ENCODE data around the gene IL17RD.

IL17RD gene

GRCh38 chr3:57158813-57159738, 6.1 kb downstream of the IL17RD start:
- DNase-seq = peak; percentile 74

DNA sequence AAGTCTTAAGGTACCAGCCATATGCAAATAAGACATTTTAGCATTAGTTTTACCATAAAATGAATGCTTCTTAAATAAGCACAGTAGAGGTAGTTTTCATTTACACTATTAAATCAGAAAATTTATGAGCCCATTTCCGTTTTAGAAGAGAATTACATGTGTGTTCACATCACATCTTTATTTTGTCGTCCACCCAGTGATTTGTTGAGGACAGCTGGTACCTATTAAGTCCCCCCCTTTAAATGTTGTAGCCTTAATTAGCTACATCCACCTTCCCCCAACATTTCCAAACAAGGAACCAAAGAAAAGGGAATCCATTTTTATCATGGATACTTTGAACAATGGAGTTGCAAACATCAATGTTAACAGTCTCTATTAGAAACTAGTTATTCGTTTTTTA, 6.8 kb downstream of the IL17RD start:
- DNase-seq = no peak

DNA sequence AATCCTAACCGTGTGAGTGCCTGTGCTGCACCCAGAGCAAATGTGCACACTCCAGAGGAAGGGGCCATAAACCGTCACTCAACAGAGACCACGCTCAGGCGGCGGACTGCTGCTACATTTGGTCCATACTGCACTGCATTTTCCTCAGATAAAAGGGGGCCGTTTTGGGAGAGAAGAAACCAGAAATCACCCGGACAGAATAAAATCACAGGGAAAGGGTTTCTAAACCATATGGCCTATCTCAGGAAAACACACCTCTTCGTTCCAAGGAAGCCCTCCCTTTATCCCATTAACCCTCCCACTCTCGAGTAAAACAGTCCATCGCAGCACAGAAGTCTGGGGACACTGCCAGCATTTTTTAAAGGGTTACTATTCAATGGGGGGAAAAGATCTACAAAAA, 7.6 kb downstream of the IL17RD start:
- no peak for DNase-seq

DNA sequence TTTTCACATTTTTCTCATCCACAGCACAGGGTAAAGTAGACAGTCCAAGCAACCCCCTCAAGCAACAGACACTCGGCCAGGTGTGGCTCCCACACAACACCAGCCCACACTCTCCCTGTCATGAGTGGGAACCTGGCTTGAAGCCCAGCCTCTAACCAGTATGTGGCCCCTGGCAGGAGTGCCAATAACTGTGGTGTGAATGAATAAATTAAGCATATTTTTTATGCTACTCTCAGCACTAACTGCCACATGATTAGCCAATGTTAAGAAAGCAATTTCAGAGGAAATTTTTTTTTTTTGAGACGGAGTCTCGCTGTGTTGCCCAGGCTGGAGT, 9.9 kb downstream of the IL17RD start:
- no peak for DNase-seq

DNA sequence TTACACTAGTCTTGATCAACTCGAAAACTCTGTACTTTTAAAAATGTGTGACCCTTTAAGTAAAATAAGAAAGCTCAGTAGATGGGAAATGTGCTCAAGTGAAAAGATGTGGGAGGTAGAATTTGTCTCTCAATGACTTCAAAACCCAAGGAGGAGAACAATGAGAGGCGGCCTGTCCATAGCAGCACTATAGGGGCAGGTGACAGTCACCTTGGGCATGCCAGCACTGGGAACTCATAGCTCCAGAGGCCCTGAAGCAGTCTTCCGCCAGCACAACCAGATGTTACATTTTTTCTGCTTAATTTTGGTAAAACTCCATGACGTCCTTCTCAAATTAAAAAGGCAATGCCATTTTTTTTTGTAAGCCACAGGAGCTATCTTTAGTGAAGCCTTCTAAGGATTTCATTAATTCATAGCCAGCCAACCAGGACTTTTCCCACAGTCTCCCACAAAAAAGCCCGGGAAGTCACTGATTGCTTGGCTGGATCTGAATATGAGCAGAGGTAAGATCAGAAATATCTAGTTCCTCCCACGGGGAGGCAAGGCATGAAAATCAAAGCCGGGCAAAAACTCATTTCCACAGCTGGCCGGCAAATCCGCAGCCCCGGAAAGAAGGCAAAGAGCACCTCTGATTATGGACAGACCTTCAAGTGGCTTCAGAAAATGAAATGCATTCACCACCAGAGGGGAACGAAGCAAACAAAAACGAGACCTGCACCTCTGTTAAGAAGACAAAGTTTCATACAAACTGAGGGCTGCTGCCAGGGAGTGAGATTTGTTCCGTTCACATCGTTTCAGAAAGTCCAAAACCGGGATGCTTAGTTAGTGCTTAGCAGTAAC, 10.5 kb downstream of the IL17RD start:
- DNase-seq = no peak

DNA sequence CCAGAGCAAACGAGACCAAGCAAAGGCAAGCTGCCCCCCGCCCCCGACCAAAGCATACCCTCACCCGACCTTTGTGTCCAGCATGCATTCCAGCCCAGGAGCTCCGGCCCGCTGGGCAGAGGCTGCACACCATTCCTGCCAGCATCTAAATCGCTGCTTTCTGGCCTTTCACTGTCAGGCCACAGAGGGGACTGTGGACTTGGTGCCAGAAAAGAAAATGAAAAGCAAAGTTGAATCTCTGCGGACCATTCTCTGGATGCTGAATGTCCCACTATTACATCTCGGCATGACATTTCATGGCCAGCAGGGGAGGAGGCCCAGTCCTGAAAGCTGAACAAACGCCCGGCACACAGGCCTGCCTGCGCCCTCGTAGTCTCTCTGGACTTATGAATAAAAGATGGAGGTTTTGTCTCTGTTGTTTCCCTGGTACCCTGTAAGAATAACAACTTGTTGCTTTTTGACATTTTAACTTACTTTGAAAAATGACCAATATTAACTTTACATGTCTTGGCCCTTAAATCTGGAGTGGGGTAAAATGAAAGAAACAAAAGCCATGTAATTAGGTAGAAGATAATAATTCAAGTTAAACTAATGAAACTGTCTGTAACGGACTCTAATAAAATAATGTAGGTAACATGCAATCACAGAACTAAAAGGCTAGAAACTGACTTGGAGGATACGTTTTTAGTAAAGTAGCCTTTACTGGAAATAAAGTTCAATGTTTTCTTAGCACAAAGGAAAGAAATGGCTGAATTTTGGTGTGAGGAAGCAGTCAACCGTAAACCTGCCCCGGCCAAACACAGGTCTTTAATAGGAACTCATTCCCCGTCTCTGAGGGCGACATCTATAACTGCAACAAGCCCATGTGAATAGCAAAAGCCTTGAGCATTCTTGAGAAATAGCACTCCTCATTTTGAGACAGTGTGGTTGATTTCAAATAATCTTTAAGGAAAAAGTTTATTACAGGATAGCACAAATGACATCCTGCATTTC, 12.7 kb downstream of the IL17RD start:
- DNase-seq = no peak

GRCh38 chr3:57151749-57152148, 13.4 kb downstream of the IL17RD start:
- no peak for DNase-seq

DNA sequence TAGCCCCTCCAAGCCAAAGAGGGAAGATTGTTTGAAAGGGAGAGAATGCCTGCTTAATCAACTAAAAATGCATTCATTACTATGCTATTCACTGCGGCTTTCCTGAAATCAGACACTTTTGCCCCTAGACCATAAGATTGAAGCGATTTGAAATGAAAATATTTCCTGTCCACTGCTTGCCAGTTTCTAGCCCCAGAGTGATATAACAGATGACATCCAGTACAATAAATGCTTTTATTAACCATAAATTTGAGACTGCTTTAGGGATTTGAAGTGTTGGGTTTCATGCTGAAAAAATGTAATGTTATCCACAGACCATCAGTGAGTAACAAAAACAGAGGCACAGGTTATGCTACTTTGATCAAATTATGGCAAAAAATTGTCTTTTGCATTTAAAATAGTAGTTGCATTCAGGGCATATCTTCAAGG, 14.1 kb downstream of the IL17RD start:
- no peak for DNase-seq

DNA sequence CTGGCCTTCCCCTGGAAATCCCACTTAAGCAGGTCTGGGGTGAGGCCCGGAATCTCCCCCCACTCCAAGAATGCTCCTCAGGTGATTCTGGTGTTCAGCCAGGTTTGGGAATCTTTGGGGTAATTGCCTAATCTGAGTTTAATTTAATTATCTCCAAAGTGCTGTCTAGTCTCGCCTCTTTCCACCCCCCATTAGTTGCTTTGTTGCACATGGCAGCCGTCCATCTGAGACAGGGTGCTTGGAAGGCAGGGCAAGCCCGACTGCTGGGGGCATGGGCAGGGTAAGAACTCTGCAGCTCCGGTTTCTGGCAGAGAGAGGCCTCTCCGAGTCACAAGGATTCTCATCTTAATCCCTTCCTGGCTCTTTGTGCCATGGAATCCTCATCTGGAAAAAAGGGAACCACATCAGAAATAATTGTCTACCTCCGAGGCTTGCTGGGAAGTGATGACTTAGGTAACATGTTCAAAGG, 15.0 kb downstream of the IL17RD start:
- DNase-seq = no peak

GRCh38 chr3:57147071-57147470, 18.1 kb downstream of the IL17RD start:
- no peak for DNase-seq

GRCh38 chr3:57145852-57146251, 19.3 kb downstream of the IL17RD start:
- no peak for DNase-seq

- no peak for DNase-seq
Measured at GRCh38 chr3:57144952-57145351, 20.2 kb downstream of the IL17RD start.

DNA sequence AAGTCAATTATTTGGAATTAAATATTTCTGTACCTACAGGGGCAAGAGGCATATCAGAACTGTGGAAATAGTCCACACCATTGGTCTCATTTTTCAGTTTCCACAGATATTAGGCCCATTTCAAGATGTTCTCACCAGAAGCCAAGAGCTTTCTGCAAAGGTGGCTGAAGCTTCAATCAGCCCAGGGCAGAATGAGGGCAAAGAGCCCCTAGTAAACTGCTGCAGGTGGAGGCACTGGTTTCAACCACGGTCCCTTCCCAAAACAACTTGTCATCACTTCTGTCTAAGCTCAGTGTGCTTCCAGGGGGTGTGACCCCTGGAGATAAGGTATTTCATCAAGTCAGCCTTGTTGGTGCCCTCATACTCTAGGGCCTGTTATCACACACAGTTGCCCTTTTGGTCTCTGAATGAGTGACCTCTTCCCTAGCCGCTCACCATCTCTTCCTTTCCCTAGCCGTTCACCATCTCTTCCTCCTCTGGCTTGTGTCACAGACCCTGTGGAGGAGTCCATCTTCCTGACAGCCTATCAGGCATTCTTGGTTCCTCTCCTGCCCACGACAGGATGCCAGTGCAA, 21.2 kb downstream of the IL17RD start:
- DNase-seq = no peak

DNA sequence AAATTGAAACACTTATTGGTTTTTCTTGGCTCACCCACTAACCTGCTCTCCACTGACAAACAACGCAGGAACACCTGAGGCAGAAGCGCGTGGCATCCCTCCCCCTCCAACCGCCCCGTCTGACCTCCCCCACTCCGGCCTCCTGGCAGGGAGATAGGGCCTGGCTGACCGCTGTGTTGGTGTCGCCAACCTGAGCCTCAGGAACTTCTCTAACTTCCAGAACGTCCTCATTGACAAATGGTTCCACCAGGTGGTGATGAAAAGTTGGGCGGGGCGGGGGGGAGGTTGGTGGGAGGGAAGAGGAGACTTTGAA, 22.8 kb downstream of the IL17RD start:
- DNase-seq = no peak

DNA sequence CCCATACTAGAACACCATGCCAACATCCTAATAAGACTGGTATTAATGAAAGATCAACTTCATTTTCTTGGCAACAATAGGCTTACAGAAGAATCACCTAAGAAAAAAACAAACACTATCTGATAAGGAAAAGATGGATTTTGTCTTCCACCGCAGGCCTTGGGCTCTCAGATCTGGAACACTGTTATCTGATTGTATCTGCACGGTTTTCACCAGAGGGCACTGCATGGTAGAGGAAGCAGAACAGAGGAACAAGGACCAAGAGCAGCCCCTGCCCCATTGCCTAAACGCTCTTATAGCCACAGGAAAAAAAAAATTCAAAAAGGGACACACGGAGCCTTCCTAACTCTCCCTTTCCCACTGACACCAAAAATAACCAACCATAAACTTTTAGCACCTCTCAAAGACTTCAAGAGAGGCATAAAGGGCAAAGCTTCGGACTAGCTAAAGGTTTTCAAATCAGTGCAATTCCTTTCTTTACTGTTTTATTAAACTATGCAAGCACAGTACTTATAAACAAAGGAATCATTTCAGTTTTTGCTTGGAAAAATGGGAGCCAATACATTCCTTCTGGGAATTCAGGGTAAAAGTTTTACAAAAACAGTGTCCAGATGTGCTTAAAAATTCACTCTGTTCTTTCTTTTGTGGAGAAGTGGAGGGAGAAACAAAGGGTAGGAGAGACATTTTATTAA, 23.3 kb downstream of the IL17RD start:
- DNase-seq = peak; percentile 31

DNA sequence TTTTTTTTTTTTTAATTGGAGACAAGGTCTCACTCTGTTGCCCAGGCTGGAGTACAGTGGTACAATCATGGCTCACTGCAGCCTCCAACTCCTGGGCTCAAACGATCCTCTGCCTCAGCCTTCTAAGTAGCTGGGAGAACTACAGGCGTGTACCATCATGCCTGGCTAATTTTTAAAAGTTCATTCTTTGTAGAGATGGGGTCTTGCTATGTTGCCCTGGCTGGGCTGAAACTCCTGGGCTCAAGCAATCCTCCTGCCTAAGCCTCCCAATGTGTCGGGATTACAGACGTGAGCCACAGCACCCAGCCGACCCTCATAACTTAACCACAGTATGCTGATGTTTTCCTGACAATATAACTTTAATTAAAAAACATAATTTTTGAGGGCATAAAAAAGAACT, 24.3 kb downstream of the IL17RD start:
- DNase-seq = no peak

DNA sequence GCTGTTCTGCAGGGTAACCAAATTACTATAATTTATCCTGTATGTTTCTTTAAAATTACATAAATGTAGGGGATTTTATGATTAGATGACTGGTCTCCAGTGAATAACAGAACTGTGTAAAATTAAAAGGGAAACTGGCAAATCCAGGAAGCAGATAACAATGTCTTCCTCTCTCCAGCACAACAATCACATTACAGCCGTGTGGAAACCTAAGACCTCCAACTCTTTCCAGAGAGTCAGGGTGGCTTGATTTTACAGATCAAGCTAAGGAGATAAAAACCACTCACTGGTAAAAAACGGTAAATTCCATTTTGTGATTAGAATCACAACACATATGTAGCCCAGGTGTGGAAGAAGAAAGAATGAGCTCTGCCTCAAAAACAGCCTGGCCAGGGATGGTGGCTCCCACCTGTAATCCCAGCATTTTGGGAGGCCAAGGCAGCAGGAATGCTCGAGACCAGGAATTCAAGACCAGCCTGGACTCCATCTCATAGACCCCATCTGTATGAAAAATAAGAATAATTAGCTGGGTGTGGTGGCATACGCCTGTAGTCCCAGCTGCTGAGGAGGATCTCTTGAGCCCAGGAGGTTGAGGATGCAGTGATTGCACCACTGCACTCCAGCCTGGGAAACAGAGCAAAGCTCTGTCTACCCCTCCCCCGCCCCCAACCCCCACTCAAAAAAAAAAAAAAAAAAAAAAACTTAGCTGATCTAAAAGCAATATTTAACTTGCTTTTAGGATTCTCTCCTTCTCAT, 29.0 kb downstream of the IL17RD start:
- DNase-seq = no peak

GRCh38 chr3:57133157-57133556, 32.0 kb downstream of the IL17RD start:
- DNase-seq = no peak

GRCh38 chr3:57132674-57133073, 32.5 kb downstream of the IL17RD start:
- peak; percentile 9 for DNase-seq

DNA sequence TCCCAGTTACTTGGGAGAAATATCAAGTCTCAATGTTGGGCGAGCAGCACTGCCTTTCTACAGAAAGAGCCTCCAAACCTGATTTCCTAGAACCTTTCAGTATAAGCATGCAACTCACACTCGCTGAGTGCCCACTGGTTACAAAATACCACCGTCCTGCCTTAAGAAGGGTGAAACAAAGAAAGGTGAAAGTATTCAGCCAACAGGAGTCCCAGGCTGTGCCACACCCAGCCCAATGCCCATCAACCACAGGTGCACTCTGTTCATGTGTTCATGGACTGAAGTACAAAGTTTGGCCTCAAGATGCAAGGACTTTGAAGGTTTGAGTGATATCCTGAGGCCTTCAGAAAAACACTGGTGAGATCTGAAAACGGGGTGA, 34.0 kb downstream of the IL17RD start:
- DNase-seq = no peak

DNA sequence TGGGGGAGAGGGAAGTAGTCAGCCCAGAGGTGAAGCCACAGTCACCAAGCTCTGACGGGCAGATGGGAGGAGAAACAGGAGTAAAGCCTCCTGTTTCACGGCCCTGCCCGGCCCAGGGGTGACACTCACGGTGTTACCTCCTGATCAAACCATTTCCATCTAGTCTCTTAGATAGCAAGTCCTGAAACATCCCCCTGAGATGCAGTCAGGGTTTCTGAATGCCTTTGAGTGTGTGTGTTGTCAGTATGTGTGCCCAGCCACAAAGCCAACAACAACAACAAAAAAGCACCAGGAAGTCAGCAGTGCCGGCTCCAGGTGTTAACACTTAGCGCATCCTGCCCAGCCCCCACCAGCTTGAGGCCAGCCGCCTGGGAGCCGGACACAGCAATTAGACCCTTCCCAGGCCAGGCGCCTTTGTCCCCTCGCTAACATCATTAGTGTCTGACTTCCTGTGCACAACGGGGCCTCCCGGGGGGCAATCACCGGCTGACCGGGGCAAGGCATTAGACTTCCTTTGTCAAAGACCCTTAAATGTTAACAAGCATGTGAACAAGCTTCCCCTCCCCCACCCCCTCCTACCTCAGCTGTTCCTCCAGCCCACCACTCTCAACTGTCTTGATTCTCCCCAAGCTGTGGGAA, 34.5 kb downstream of the IL17RD start:
- no peak for DNase-seq

Measured in hematopoietic multipotent progenitor cell treated with erythropoietin and hydrocortisone succinate and interleukin-3 and kit ligand, for 4 days (in vitro differentiated cells).